OCI-M2 (cell line): ENCODE measurements around the gene DIP2C.
"Not testable (repeated sequence)": the region's sequence is repeated elsewhere in the genome, so short reads cannot be mapped to it uniquely, and the experiment has no call there.

ENCODE experiments used
- DNase-seq: peaks from one replicate; lab custom pipeline; 2025; ENCODE audit not compliant: unreplicated experiment; lab: John Stamatoyannopoulos, UW

The DIP2C gene

DNA sequence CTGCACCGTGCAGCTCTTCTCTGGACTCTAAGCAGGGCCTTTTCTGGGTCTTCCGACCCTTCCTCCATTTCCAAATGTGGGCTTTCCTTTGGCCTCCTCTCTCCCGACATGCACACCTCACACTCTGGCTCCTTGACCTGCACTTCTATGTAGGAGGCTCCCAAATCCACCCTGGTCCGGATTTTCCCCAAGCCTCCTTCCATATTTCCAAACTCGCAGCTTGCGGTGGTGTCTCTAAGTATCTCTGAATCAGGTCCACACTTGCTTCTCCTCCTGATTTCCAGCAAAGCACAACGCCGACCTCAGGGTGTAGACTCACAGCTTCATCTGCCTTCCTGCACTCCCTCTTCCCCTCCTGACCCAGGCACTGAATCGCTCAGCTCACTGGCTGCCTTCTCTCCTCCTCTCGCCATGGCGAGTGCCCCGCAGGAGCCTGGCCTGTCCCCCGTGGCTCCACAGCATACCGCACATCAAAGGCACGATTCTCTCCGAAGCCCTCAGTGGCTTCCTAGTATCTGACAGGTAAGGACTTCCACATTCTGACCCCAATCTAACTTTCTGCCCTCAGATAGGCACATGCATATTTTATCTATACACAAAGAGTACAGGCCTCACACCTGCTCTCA is 27.8 kb downstream of the DIP2C start:
- no peak for DNase-seq

- no peak for DNase-seq
These were observed 28.4 kb downstream of the DIP2C start for GRCh38 chr10:660970-661596.

DNA sequence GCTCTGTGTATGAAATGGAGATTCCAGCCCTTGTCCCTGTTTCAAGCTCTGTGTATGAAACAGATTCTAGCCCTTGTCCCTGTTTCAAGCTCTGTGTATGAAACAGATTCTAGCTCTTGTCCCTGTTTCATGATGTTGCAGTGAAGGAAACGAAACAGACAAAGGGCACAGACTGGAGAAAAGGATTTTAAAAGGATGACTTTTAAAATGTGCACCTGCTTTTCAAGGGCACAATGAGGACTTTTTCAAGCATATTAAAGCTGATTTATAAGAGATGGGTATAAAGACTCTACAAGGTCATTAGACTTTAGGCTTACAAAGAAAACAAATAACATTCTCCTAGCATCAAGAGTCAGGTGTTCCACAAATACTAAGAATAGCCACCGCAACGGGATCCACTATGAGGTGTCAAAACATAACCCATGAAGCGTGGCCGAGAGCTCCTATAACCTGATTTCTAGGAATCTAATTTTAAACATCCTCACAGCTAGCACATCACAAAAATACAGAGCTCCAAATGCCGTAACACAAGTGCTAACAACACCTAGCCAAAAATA is 29.0 kb downstream of the DIP2C start:
- no peak for DNase-seq

- no peak for DNase-seq
These were observed 29.8 kb downstream of the DIP2C start for GRCh38 chr10:659688-660141.

GRCh38 chr10:657816-658350 is 31.6 kb downstream of the DIP2C start:
- not testable (repeated sequence) for DNase-seq

DNA sequence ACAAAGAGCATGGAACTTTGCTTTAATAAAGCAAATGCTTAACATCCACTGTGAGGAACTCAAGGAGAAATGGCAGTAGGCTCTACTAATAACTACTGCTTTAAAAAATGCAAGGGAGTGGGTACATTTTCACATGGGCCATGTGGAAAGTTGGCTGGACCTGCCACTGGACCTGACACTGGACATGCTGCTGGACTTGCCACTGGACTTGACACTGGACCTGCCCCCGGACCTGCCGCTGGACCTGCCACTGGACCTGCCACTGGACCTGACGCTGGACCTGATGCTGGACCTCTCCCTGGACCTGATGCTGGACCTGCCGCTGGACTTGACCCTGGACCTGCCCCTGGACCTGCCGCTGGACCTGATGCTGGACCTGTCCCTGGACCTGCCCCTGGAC is 32.6 kb downstream of the DIP2C start:
- no peak for DNase-seq

GRCh38 chr10:655184-655583 is 34.3 kb downstream of the DIP2C start:
- DNase-seq = no peak

DNA sequence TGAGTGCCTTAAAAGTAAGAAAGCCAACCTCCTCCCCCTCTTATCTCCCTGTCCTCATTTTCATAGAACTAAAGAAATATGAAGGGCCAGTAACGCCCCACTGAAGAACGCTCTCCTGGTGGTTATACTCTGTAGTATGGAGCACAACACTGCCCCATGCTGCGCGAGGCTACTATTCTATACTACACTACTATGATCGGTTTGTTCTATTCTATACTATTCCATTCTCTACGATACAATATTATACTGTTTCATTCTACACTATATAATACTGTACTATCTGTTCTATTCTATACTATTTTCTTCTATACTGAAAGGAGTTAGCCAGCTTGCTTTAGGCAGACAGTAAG is 34.8 kb downstream of the DIP2C start:
- no peak for DNase-seq

DNA sequence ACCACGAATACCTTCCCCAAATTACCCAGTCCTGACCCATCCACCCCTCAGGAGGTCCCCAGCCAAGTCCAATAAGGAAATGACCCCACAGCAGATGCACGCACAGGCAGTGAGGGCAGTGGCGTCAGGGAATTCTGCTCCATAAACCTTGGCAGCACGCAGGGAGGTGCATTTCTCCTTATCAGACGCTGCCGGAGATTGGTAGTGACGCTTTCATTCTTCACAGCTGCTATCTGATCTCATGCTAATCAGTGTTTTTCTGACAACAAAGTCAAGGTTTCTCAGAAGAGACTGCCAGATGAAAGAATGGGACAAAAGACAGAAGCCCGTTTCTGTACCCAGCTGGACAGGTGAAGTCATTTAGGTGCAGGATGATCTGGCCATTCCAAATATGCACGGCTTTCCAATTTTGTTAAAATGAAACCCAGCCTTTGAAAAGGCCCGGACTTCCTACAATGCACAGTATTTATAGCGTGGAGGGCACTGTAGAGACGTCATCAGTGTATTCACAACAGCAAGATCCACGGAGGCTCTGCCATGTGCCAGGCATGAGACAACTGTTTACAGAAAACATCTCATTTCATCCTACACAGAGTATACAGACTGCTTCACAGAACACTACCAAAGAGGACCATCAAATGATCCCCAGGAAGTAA is 35.3 kb downstream of the DIP2C start:
- no peak for DNase-seq

- not testable (repeated sequence) for DNase-seq
These were observed 36.5 kb downstream of the DIP2C start for GRCh38 chr10:652832-653459.

- no peak for DNase-seq
These were observed 37.2 kb downstream of the DIP2C start for GRCh38 chr10:652233-652632.

DNA sequence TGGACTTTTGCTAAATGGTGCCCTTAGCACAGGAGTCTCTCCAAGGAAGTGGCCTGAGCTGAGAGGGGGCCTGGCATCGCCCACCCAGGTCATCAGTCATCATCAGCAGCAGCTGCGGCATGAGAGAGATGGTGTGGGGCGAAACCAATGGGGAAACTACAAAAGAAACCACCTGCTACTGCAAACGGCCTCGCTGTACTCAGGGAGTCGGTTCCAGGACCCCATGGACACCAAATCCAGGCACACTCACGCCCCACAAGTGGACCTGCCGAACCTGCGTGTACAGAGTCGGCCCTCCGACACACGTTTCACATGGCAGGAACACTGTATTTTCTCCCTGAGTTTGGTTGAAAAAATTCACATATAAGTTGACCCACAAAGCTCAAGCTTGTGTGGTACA is 37.8 kb downstream of the DIP2C start:
- DNase-seq = no peak

- no peak for DNase-seq
These were observed 38.4 kb downstream of the DIP2C start for GRCh38 chr10:650886-651615.

DNA sequence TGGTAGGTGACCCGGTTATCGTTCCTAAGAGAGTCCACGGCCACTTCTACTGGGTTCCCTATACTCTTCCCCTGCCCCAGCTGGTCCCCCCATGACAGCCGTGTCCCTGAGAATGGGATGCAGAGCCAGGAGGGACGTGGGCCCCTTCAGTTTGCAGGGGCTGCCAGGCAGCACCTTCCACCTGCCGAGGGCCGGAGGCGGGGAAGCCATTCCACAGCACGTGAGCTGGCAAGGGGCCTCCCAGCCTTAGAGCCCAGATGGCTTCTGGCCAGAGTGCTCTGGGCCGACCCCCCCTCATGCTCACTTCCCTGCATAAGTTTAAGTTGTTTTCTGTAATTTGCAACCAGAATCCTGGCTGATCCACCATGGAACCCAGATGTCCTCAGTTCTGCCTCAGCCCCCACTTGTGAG is 39.0 kb downstream of the DIP2C start:
- no peak for DNase-seq

- no peak for DNase-seq
These were observed 39.5 kb downstream of the DIP2C start for GRCh38 chr10:649798-650440.

DNA sequence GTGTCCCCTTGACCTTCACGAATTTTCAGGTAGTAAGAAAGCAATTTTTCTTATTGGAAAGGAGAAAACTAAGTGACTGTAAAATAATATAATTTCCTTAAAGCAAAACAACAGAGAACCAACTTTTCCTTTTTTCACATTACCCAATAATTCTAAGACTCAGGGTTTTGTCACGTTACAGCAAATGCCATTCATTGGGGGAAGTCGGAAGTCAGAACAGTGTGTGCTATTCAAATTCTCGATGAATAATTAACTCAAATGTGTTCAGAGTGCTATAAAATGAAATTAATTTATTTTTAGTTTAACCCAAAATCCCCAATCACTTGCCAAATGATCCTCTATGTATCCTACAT is 40.0 kb downstream of the DIP2C start:
- DNase-seq = no peak

DNA sequence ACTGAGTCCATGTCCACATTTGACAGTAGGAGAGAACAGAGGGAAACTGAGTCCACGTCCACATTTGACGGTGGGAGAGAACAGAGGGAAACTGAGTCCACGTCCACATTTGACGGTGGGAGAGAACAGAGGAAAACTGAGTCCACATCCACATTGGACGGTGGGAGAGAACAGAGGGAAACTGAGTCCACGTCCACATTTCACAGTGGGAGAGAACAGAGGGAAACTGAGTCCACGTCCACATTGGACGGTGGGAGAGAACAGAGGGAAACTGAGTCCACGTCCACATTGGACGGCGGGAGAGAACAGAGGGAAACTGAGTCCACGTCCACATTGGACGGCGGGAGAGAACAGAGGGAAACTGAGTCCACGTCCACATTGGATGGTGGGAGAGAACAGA is 42.4 kb downstream of the DIP2C start:
- DNase-seq = not testable (repeated sequence)

DNA sequence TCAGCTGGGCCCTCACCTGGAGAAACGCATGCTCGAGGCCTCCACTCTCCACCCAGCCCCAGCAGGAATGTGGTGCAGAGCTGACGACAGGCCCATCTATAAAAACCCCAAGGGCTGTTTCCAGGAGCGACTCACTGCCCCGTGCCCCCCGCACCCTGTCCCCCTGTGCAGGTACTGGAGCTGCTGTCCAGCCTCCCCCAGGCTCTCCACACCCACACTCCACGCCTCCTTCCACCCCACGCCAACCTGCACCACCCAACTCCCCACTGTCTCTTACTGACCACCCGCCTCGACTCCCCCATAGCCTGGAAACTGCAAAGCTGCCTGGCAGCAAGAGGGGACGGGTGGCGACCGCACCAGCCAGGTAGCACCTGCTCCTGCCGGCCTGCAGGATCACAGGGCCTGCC is 43.3 kb downstream of the DIP2C start:
- DNase-seq = no peak

DNA sequence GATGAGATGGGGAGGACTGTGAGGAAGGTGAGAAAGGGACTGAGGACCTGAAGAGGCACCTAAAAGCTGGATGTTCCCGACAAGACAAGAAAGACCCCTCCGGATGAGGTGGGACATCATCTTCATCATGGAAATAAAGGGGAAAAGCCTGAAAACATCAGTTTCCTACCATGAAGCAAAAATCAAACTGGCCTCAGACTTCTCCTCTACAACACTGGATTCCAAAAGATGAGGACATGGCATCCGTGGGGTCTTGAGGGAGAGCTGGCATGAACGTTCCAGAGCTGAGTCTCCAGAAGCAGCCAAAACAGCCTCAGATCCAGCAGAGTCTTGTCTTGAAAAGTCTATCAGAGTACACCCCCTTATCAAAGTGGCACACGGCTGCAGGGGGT is 44.5 kb downstream of the DIP2C start:
- no peak for DNase-seq
